HUES6 (cell line): ENCODE measurements around the gene PBOV1.

Experiments
- H3K27ac ChIP-seq: 2 replicates; pipeline ENCODE4 v1.7.0; 2013; ENCODE audit warnings: low read depth, mild to moderate bottlenecking, low read length, inconsistent platforms
- H3K27me3 ChIP-seq: 2 replicates; pipeline ENCODE4 v1.6.1; 2013; ENCODE audit warnings: low read length; ENCODE audit not compliant: control insufficient read depth, insufficient read depth
- H3K36me3 ChIP-seq: 2 replicates; pipeline ENCODE4 v1.6.1; 2013; ENCODE audit warnings: low read length; ENCODE audit not compliant: control insufficient read depth, insufficient read depth
- H3K4me1 ChIP-seq: 2 replicates; pipeline ENCODE4 v1.6.1; 2013; ENCODE audit warnings: low read length; ENCODE audit not compliant: control insufficient read depth, insufficient read depth
- H3K4me3 ChIP-seq: 2 replicates; pipeline ENCODE4 v1.5.1; 2013; ENCODE audit warnings: low read depth, low read length
- H3K9ac ChIP-seq: one replicate; pipeline ENCODE4 v1.6.1; 2013; ENCODE audit warnings: mild to moderate bottlenecking, low read length
- H3K9me3 ChIP-seq: 2 replicates; pipeline ENCODE4 v1.6.1; 2013; ENCODE audit warnings: low read depth, low read length; ENCODE audit not compliant: control insufficient read depth, insufficient read depth

Gene PBOV1

GRCh38 chr6:138250053-138250452, 31.8 kb upstream of the PBOV1 start:
- H3K27ac ChIP-seq, result no peak overlapping the region
- no peaks in the 10 kb centered on the region for H3K27me3 ChIP-seq
- no peaks in the 10 kb centered on the region for H3K4me1 ChIP-seq
- no peak overlapping the region for H3K9ac ChIP-seq
- H3K4me3 ChIP-seq, result no peak overlapping the region
- peaks cover 4% of the 10 kb centered on the region; the same call in 1 of the 2 replicates for H3K36me3 ChIP-seq
- no peaks in the 10 kb centered on the region for H3K9me3 ChIP-seq

GRCh38 chr6:138248878-138249277, 30.6 kb upstream of the PBOV1 start:
- no peak overlapping the region for H3K27ac ChIP-seq

GRCh38 chr6:138248011-138248410, 29.7 kb upstream of the PBOV1 start:
- H3K9me3 ChIP-seq, result no peaks in the 10 kb centered on the region
- H3K4me1 ChIP-seq, result no peaks in the 10 kb centered on the region
- no peak overlapping the region for H3K27ac ChIP-seq
- H3K9ac ChIP-seq, result no peak overlapping the region
- no peaks in the 10 kb centered on the region for H3K27me3 ChIP-seq
- H3K4me3 ChIP-seq, result no peak overlapping the region
- H3K36me3 ChIP-seq, result no peaks in the 10 kb centered on the region; the same call in 1 of the 2 replicates

More at GRCh38 chr6:138248878-138249277, 30.6 kb upstream of the PBOV1 start:
- H3K4me3 ChIP-seq, result no peak overlapping the region
- H3K36me3 ChIP-seq, result peaks cover 2% of the 10 kb centered on the region; the same call in 1 of the 2 replicates
- no peaks in the 10 kb centered on the region for H3K27me3 ChIP-seq
- no peaks in the 10 kb centered on the region for H3K9me3 ChIP-seq
- no peak overlapping the region for H3K9ac ChIP-seq
- no peaks in the 10 kb centered on the region for H3K4me1 ChIP-seq

GRCh38 chr6:138246650-138247440, 28.6 kb upstream of the PBOV1 start:
- Histone ChIP-seq H3K36me3 (no peaks in the 10 kb centered on the region; the same call in 1 of the 2 replicates), H3K4me1 (no peaks in the 10 kb centered on the region), H3K9ac (no peak overlapping the region), H3K9me3 (no peaks in the 10 kb centered on the region), H3K27ac (no peak overlapping the region), H3K4me3 (no peak overlapping the region), H3K27me3 (no peaks in the 10 kb centered on the region)

- H3K4me1 ChIP-seq, result no peaks in the 10 kb centered on the region
- H3K9me3 ChIP-seq, result no peaks in the 10 kb centered on the region
- H3K4me3 ChIP-seq, result no peak overlapping the region
- H3K36me3 ChIP-seq, result no peaks in the 10 kb centered on the region; the same call in 1 of the 2 replicates
- no peaks in the 10 kb centered on the region for H3K27me3 ChIP-seq
- H3K27ac ChIP-seq, result no peak overlapping the region
- no peak overlapping the region for H3K9ac ChIP-seq
Observed at GRCh38 chr6:138245751-138246150, 27.5 kb upstream of the PBOV1 start.

GRCh38 chr6:138242987-138243592, 24.8 kb upstream of the PBOV1 start:
- no peak overlapping the region for H3K4me3 ChIP-seq
- H3K36me3 ChIP-seq, result no peaks in the 10 kb centered on the region
- H3K9me3 ChIP-seq, result no peaks in the 10 kb centered on the region
- no peak overlapping the region for H3K9ac ChIP-seq
- H3K27me3 ChIP-seq, result no peaks in the 10 kb centered on the region
- H3K27ac ChIP-seq, result no peak overlapping the region
- peaks cover 3% of the 10 kb centered on the region; the same call in 1 of the 2 replicates for H3K4me1 ChIP-seq

GRCh38 chr6:138241934-138242333, 23.6 kb upstream of the PBOV1 start:
- Histone ChIP-seq H3K9me3 (no peaks in the 10 kb centered on the region), H3K36me3 (no peaks in the 10 kb centered on the region), H3K27me3 (no peaks in the 10 kb centered on the region), H3K4me1 (peaks cover 3% of the 10 kb centered on the region; the same call in 1 of the 2 replicates), H3K27ac (no peak overlapping the region), H3K9ac (no peak overlapping the region), H3K4me3 (no peak overlapping the region)

- Histone ChIP-seq H3K4me1 (peaks cover 3% of the 10 kb centered on the region; the same call in 1 of the 2 replicates), H3K27me3 (no peaks in the 10 kb centered on the region), H3K36me3 (no peaks in the 10 kb centered on the region), H3K4me3 (no peak overlapping the region), H3K9ac (no peak overlapping the region), H3K27ac (no peak overlapping the region), H3K9me3 (no peaks in the 10 kb centered on the region)
Observed at GRCh38 chr6:138241381-138241780, 23.1 kb upstream of the PBOV1 start.

- Histone ChIP-seq H3K4me3 (no peak overlapping the region), H3K4me1 (peaks cover 3% of the 10 kb centered on the region; the same call in 1 of the 2 replicates), H3K27me3 (no peaks in the 10 kb centered on the region), H3K36me3 (no peaks in the 10 kb centered on the region), H3K27ac (no peak overlapping the region), H3K9me3 (no peaks in the 10 kb centered on the region), H3K9ac (no peak overlapping the region)
Observed at GRCh38 chr6:138240476-138241245, 22.4 kb upstream of the PBOV1 start.

GRCh38 chr6:138239774-138240173, 21.5 kb upstream of the PBOV1 start:
- no peaks in the 10 kb centered on the region for H3K27me3 ChIP-seq
- no peaks in the 10 kb centered on the region for H3K9me3 ChIP-seq
- H3K9ac ChIP-seq, result no peak overlapping the region
- H3K4me1 ChIP-seq, result peaks cover 3% of the 10 kb centered on the region; the same call in 1 of the 2 replicates
- no peak overlapping the region for H3K4me3 ChIP-seq
- no peak overlapping the region for H3K27ac ChIP-seq
- no peaks in the 10 kb centered on the region for H3K36me3 ChIP-seq
